ENCODE measurements around the gene DGKI.

The DGKI gene

GRCh38 chr7:137847568-137848050, 835 bp upstream of the DGKI start:
- no peak overlapping the region for H3K4me3 ChIP-seq (ENCODE audit: low read depth, low read length)
- TF ChIP-seq CTCF (IDR thresholded peaks at IDR 0.05; ENCODE audit: low read depth, low read length): no peak

DNA sequence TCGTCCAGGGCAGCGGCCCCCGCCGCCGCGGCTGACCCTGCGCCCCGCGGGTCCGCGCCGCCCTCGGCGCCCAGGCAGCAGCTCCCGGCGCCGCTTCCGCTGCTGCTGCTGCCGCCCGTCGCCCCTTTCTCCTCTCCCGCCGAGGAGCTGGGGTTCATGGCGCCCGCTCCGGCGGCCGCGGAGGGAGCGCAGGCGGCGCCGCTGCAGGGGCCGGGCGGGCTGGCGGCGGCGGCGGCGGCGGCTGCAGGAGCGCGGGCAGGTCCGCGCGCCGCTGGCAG, 286 bp downstream of the DGKI start:
- TF ChIP-seq CTCF (IDR thresholded peaks at IDR 0.05; ENCODE audit: low read depth, low read length): no peak
- peak overlapping the region; percentile 57 for H3K4me3 ChIP-seq (ENCODE audit: low read depth, low read length)

- TF ChIP-seq CTCF (IDR thresholded peaks at IDR 0.05; ENCODE audit: low read depth, low read length): no peak
- H3K4me3 ChIP-seq (ENCODE audit: low read depth, low read length): no peak overlapping the region
Measured at GRCh38 chr7:137844677-137845425, 1.9 kb downstream of the DGKI start.

- TF ChIP-seq CTCF (IDR thresholded peaks at IDR 0.05; ENCODE audit: low read depth, low read length): no peak
- H3K4me3 ChIP-seq (ENCODE audit: low read depth, low read length): no peak overlapping the region
Measured at GRCh38 chr7:137839903-137840779, 6.6 kb downstream of the DGKI start.

DNA sequence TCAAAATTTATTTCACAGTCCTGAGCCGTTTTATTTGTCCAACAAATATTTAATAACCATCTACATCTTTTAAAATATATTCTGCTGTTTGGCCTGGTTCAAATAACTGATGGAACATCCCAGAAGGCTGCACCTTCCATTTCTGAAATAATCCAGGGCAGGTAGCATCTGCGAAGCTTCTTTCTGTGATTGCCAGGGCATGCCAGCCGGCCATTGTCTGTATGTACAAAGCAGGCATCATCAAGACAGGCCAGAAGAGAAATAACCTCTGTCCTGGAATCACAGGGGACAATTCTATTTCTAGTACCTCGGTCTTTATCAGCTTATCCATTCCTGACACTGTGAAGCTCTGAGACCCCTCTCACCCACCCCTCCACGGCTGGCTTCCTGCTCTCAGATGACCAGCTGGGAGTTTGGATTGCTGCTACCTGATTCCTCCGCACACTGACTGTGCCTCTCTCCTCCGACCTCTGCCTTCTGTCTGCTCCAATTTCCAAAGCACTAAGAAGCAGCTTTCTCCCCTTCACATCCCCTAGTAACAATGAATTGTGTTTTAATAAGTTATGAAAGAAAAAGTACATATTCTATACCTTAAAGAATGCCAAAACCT, 8.0 kb downstream of the DGKI start:
- no peak for TF ChIP-seq CTCF (IDR thresholded peaks at IDR 0.05; ENCODE audit: low read depth, low read length)
- H3K4me3 ChIP-seq (ENCODE audit: low read depth, low read length): no peak overlapping the region

DNA sequence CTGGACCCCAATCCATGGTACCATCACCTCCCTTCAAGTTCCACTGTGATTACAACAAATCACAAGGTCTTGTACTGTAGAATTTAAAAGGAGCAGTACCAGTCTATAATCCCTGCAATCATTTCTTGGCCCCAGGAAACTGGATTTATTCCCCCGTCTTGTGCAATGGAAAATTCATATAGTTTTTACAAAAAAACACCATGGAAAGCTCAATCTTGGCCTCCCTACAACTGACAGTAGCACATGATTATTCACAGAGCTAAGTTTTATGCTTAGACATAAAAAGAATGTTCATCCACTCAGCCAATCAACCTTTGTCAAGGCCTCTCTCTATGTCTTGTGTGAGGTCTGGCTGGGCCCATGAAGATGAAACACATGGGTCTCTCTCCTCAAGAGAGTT, 10.2 kb downstream of the DGKI start:
- TF ChIP-seq CTCF (IDR thresholded peaks at IDR 0.05; ENCODE audit: low read depth, low read length): no peak

DNA sequence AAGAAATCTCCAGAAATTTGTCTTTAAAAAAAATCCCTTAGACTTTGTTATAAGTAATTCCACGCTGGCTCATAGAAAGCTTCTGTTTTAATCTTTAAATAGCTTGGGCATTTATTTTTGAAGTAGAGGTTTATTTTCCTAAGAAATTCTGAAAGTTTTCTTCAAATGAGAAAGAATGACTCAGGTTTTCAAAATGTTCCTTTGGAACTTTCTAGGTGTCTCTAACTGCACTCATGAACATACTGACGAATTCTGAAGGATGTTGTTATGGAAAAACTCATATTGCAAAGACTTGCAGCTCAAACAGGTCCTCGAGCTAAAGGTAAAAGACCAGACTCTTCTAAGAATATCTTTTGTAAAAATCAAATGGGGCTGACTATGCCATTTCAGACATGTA, 10.7 kb downstream of the DGKI start:
- no peak for TF ChIP-seq CTCF (IDR thresholded peaks at IDR 0.05; ENCODE audit: low read depth, low read length)
- H3K4me3 ChIP-seq (ENCODE audit: low read depth, low read length): no peak overlapping the region

More for the DNA sequence above, 10.2 kb downstream of the DGKI start:
- H3K4me3 ChIP-seq (ENCODE audit: low read depth, low read length): no peak overlapping the region
